ENCODE measurements around the gene FAM181A.

Gene FAM181A

GRCh38 chr14:93926873-93927799 is at the start of gene FAM181A:
TSS of gene FAM181A (plus strand) at chr14:93927344. CDS start at chr14:93928286, 942 bp downstream.
- TF ChIP-seq CTCF (IDR thresholded peaks at IDR 0.05; ENCODE audit: low read length) (no peak), EZH2 (IDR thresholded peaks at IDR 0.05; ENCODE audit: borderline replicate concordance, low read length) (no peak)

GRCh38 chr14:93878212-93878611 is 48.9 kb upstream of the FAM181A start:
- Histone ChIP-seq H3K9ac (ENCODE audit: low read length) (no peak overlapping the region), H3K9me2 (ENCODE audit: low read depth, low read length) (no peaks in the 10 kb centered on the region), H3K27ac (ENCODE audit: low read depth, low read length, poor library complexity, severe bottlenecking) (no peak overlapping the region), H4K20me1 (ENCODE audit: insufficient read depth, low read length) (no peaks in the 10 kb centered on the region), H3K36me3 (ENCODE audit: insufficient read depth, low read length) (no peaks in the 10 kb centered on the region), H3K4me3 (ENCODE audit: low read depth, low read length, poor library complexity, severe bottlenecking) (no peak overlapping the region), H3K79me2 (ENCODE audit: insufficient read depth, low read length) (no peaks in the 10 kb centered on the region), H3K9me3 (ENCODE audit: low read length) (0 out of 2 replicates have a peak, but pooled peaks cover 5% of the 10 kb centered on the region), H2AFZ (ENCODE audit: low read length) (no peak overlapping the region), H3K27me3 (ENCODE audit: insufficient read depth, low read length) (no peaks in the 10 kb centered on the region), H3F3A (ENCODE audit: insufficient read depth, low read length) (no peaks in the 10 kb centered on the region), H3K4me2 (ENCODE audit: low read length) (no peak overlapping the region), H3K4me1 (ENCODE audit: insufficient read depth, low read length, severe bottlenecking) (no peaks in the 10 kb centered on the region)
- TF ChIP-seq EZH2 (IDR thresholded peaks at IDR 0.05; ENCODE audit: borderline replicate concordance, low read length) (no peak), CTCF (IDR thresholded peaks at IDR 0.05; ENCODE audit: low read length) (no peak)

More at GRCh38 chr14:93926873-93927799, at the start of gene FAM181A:
- no peak within 1 kb of the TSS for H3K4me2 ChIP-seq (ENCODE audit: low read length)
- no peaks in the 10 kb centered on the region for H3K9me3 ChIP-seq (ENCODE audit: low read length)
- H3K36me3 ChIP-seq (ENCODE audit: insufficient read depth, low read length): peaks cover 15% of the 10 kb centered on the region
- H3F3A ChIP-seq (ENCODE audit: insufficient read depth, low read length): no peaks in the 10 kb centered on the region
- no peak within 1 kb of the TSS for H3K27ac ChIP-seq (ENCODE audit: low read depth, low read length, poor library complexity, severe bottlenecking)
- no peaks in the 10 kb centered on the region for H3K4me1 ChIP-seq (ENCODE audit: insufficient read depth, low read length, severe bottlenecking)
- no peaks in the 10 kb centered on the region for H4K20me1 ChIP-seq (ENCODE audit: insufficient read depth, low read length)
- H3K9ac ChIP-seq (ENCODE audit: low read length): no peak within 1 kb of the TSS
- no peaks in the 10 kb centered on the region for H3K27me3 ChIP-seq (ENCODE audit: insufficient read depth, low read length)
- no peak within 1 kb of the TSS for H3K4me3 ChIP-seq (ENCODE audit: low read depth, low read length, poor library complexity, severe bottlenecking)
- H3K9me2 ChIP-seq (ENCODE audit: low read depth, low read length): no peaks in the 10 kb centered on the region
- no peaks in the 10 kb centered on the region for H3K79me2 ChIP-seq (ENCODE audit: insufficient read depth, low read length)
- no peak within 1 kb of the TSS for H2AFZ ChIP-seq (ENCODE audit: low read length)

GRCh38 chr14:93878871-93879270 is 48.3 kb upstream of the FAM181A start:
- no peak overlapping the region for H3K4me3 ChIP-seq (ENCODE audit: low read depth, low read length, poor library complexity, severe bottlenecking)
- no peaks in the 10 kb centered on the region for H3K27me3 ChIP-seq (ENCODE audit: insufficient read depth, low read length)
- no peaks in the 10 kb centered on the region for H3K9me2 ChIP-seq (ENCODE audit: low read depth, low read length)
- H3K4me2 ChIP-seq (ENCODE audit: low read length): no peak overlapping the region
- H3K27ac ChIP-seq (ENCODE audit: low read depth, low read length, poor library complexity, severe bottlenecking): no peak overlapping the region
- H3F3A ChIP-seq (ENCODE audit: insufficient read depth, low read length): no peaks in the 10 kb centered on the region
- no peak overlapping the region for H2AFZ ChIP-seq (ENCODE audit: low read length)
- no peak overlapping the region for H3K9ac ChIP-seq (ENCODE audit: low read length)
- H3K4me1 ChIP-seq (ENCODE audit: insufficient read depth, low read length, severe bottlenecking): no peaks in the 10 kb centered on the region
- TF ChIP-seq CTCF (IDR thresholded peaks at IDR 0.05; ENCODE audit: low read length): no peak
- TF ChIP-seq EZH2 (IDR thresholded peaks at IDR 0.05; ENCODE audit: borderline replicate concordance, low read length): no peak
- H4K20me1 ChIP-seq (ENCODE audit: insufficient read depth, low read length): no peaks in the 10 kb centered on the region
- H3K9me3 ChIP-seq (ENCODE audit: low read length): 0 out of 2 replicates have a peak, but pooled peaks cover 5% of the 10 kb centered on the region
- no peaks in the 10 kb centered on the region for H3K79me2 ChIP-seq (ENCODE audit: insufficient read depth, low read length)
- no peaks in the 10 kb centered on the region for H3K36me3 ChIP-seq (ENCODE audit: insufficient read depth, low read length)

Data from OCI-LY1 (cell line).